Karpas-422 (cell line): ENCODE data around the gene ABCB9. TPM values are rescaled to one million over a fixed set of nuclear protein-coding genes. Genes with fewer than 3 reads are reported as not detected.

ENCODE experiments used
- DNase-seq: peaks from one replicate; pipeline ENCODE4 v3.0.0-alpha.2; 2015
- H2AFZ ChIP-seq: fragments of 200-600 bp; sonication (generic); 2 replicates; pipeline ENCODE4 v1.6.1; 2014; ENCODE audit warnings: antibody characterized with exemption, low read length, mixed read lengths
- H3K27ac ChIP-seq: fragments of 200-600 bp; sonication (generic); 2 replicates; pipeline ENCODE4 v1.5.1; 2014; ENCODE audit warnings: mild to moderate bottlenecking, low read length, moderate library complexity
- H3K27me3 ChIP-seq: fragments of 200-600 bp; sonication (generic); 2 replicates; pipeline ENCODE4 v1.6.1; 2014; ENCODE audit warnings: low read length, mixed read lengths
- H3K36me3 ChIP-seq: fragments of 200-600 bp; sonication (generic); 2 replicates; pipeline ENCODE4 v1.6.1; 2014; ENCODE audit warnings: low read length, mixed read lengths; ENCODE audit not compliant: insufficient read depth
- H3K4me1 ChIP-seq: fragments of 200-600 bp; sonication (generic); 2 replicates; pipeline ENCODE4 v1.6.1; 2014; ENCODE audit warnings: mild to moderate bottlenecking, low read length, mixed read lengths
- H3K4me2 ChIP-seq: fragments of 200-600 bp; sonication (generic); 2 replicates; pipeline ENCODE4 v1.6.1; 2014; ENCODE audit warnings: low read length, low read depth, mild to moderate bottlenecking; ENCODE audit not compliant: poor library complexity, severe bottlenecking
- H3K4me3 ChIP-seq: fragments of 200-600 bp; sonication (generic); 2 replicates; pipeline ENCODE4 v1.5.1; 2014; ENCODE audit warnings: mild to moderate bottlenecking, antibody characterized with exemption, low read length, mixed read lengths
- H3K79me2 ChIP-seq: fragments of 200-600 bp; sonication (generic); 2 replicates; pipeline ENCODE4 v1.6.1; 2014; ENCODE audit warnings: mild to moderate bottlenecking, low read length, mixed read lengths
- H3K9ac ChIP-seq: fragments of 200-600 bp; sonication (generic); 2 replicates; pipeline ENCODE4 v1.6.0; 2014; ENCODE audit warnings: low read length
- H3K9me2 ChIP-seq: fragments of 200-600 bp; sonication (generic), shearing (Covaris generic); replicated peaks from 2 replicates; pipeline ENCODE4 v1.6.0; 2014; ENCODE audit warnings: mild to moderate bottlenecking, low read length, moderate library complexity; ENCODE audit not compliant: insufficient read depth
- H3K9me3 ChIP-seq: fragments of 300-700, 200-600 bp; sonication (generic); 2 replicates; pipeline ENCODE4 v1.6.1; 2014; ENCODE audit warnings: low read length, mixed read lengths
- H4K20me1 ChIP-seq: fragments of 200-600 bp; sonication (generic); 2 replicates; pipeline ENCODE4 v1.6.1; 2014; ENCODE audit warnings: mild to moderate bottlenecking, antibody characterized with exemption, low read length, low read depth; ENCODE audit not compliant: insufficient read depth
- total RNA-seq: library from RNA; depleted of rRNA; stranded (reverse); fragments of >200 nt; shearing (Covaris generic); gene quantifications from 2 replicates; pipeline ENCODE4 v1.2.3, GENCODE V29; 2014; ENCODE audit warnings: low replicate concordance

The ABCB9 gene
- total RNA-seq, 1 experiment from 2014 or later: 1.5 TPM

GRCh38 chr12:122996621-122997342, 30.5 kb upstream of the ABCB9 start:
- Histone ChIP-seq H3K4me3 (no peak overlapping the region), H3K9me2 (no peaks in the 10 kb centered on the region), H3K4me2 (no peak overlapping the region), H3K9ac (no peak overlapping the region), H2AFZ (no peak overlapping the region), H3K27ac (no peak overlapping the region), H4K20me1 (no peaks in the 10 kb centered on the region), H3K36me3 (no peaks in the 10 kb centered on the region), H3K9me3 (no peaks in the 10 kb centered on the region), H3K4me1 (no peaks in the 10 kb centered on the region), H3K79me2 (no peaks in the 10 kb centered on the region), H3K27me3 (no peaks in the 10 kb centered on the region)
- DNase-seq: no peak

- Histone ChIP-seq H3K9me2 (no peaks in the 10 kb centered on the region), H3K9me3 (no peaks in the 10 kb centered on the region), H3K4me2 (no peak overlapping the region), H4K20me1 (no peaks in the 10 kb centered on the region), H2AFZ (no peak overlapping the region), H3K4me1 (no peaks in the 10 kb centered on the region), H3K9ac (no peak overlapping the region), H3K36me3 (no peaks in the 10 kb centered on the region), H3K4me3 (no peak overlapping the region), H3K27me3 (no peaks in the 10 kb centered on the region), H3K79me2 (no peaks in the 10 kb centered on the region), H3K27ac (no peak overlapping the region)
- no peak for DNase-seq
These were observed 29.9 kb upstream of the ABCB9 start for GRCh38 chr12:122996188-122996601.

GRCh38 chr12:122995503-122996187, 29.4 kb upstream of the ABCB9 start:
- no peak overlapping the region for H3K4me3 ChIP-seq
- no peaks in the 10 kb centered on the region for H3K9me3 ChIP-seq
- no peaks in the 10 kb centered on the region for H4K20me1 ChIP-seq
- no peak overlapping the region for H2AFZ ChIP-seq
- H3K27ac ChIP-seq: no peak overlapping the region
- H3K9me2 ChIP-seq: no peaks in the 10 kb centered on the region
- DNase-seq: no peak
- H3K79me2 ChIP-seq: no peaks in the 10 kb centered on the region
- no peaks in the 10 kb centered on the region for H3K36me3 ChIP-seq
- H3K27me3 ChIP-seq: no peaks in the 10 kb centered on the region
- no peaks in the 10 kb centered on the region for H3K4me1 ChIP-seq
- no peak overlapping the region for H3K4me2 ChIP-seq
- no peak overlapping the region for H3K9ac ChIP-seq

- Histone ChIP-seq H3K4me3 (no peak overlapping the region), H3K9ac (no peak overlapping the region), H3K79me2 (no peaks in the 10 kb centered on the region), H3K9me3 (no peaks in the 10 kb centered on the region), H3K4me1 (no peaks in the 10 kb centered on the region), H4K20me1 (no peaks in the 10 kb centered on the region), H3K27ac (no peak overlapping the region), H2AFZ (no peak overlapping the region), H3K9me2 (no peaks in the 10 kb centered on the region), H3K4me2 (no peak overlapping the region), H3K36me3 (no peaks in the 10 kb centered on the region), H3K27me3 (no peaks in the 10 kb centered on the region)
- no peak for DNase-seq
These were observed 28.7 kb upstream of the ABCB9 start for GRCh38 chr12:122994781-122995502.

GRCh38 chr12:122994140-122994675, 27.9 kb upstream of the ABCB9 start:
- Histone ChIP-seq H3K79me2 (no peaks in the 10 kb centered on the region), H3K4me2 (no peak overlapping the region), H3K4me1 (no peaks in the 10 kb centered on the region), H3K27ac (no peak overlapping the region), H3K9me2 (no peaks in the 10 kb centered on the region), H3K9me3 (no peaks in the 10 kb centered on the region), H3K9ac (no peak overlapping the region), H3K27me3 (no peaks in the 10 kb centered on the region), H4K20me1 (no peaks in the 10 kb centered on the region), H3K4me3 (no peak overlapping the region), H3K36me3 (no peaks in the 10 kb centered on the region), H2AFZ (no peak overlapping the region)
- DNase-seq: no peak

GRCh38 chr12:122992386-122992785, 26.1 kb upstream of the ABCB9 start:
- no peaks in the 10 kb centered on the region for H3K79me2 ChIP-seq
- no peak overlapping the region for H3K9ac ChIP-seq
- DNase-seq: no peak
- no peaks in the 10 kb centered on the region for H3K4me1 ChIP-seq
- no peaks in the 10 kb centered on the region for H3K9me3 ChIP-seq
- no peak overlapping the region for H3K4me2 ChIP-seq
- H3K27me3 ChIP-seq: no peaks in the 10 kb centered on the region
- no peaks in the 10 kb centered on the region for H4K20me1 ChIP-seq
- no peak overlapping the region for H2AFZ ChIP-seq
- H3K9me2 ChIP-seq: no peaks in the 10 kb centered on the region
- no peak overlapping the region for H3K27ac ChIP-seq
- no peak overlapping the region for H3K4me3 ChIP-seq
- H3K36me3 ChIP-seq: no peaks in the 10 kb centered on the region

- Histone ChIP-seq H4K20me1 (no peaks in the 10 kb centered on the region), H3K9ac (no peak overlapping the region), H3K36me3 (no peaks in the 10 kb centered on the region), H3K9me3 (no peaks in the 10 kb centered on the region), H3K79me2 (no peaks in the 10 kb centered on the region), H2AFZ (no peak overlapping the region), H3K4me2 (no peak overlapping the region), H3K27me3 (no peaks in the 10 kb centered on the region), H3K27ac (no peak overlapping the region), H3K9me2 (no peaks in the 10 kb centered on the region), H3K4me3 (no peak overlapping the region), H3K4me1 (no peaks in the 10 kb centered on the region)
- DNase-seq: no peak
These were observed 25.5 kb upstream of the ABCB9 start for GRCh38 chr12:122991623-122992275.
